NCI-H446 (cell line): ENCODE results near the gene VLDLR.

Experiments
- DNase-seq, 2 experiments: peaks; one replicate each; lab custom pipeline; 2025; lab: John Stamatoyannopoulos, UW

VLDLR gene

GRCh38 chr9:2620919-2621721, 467 bp upstream of the VLDLR start:
- DNase-seq, result peak; percentile 73 to 93

- DNase-seq, result peak; percentile 27 to 44
Observed at GRCh38 chr9:2622461-2623287, 1.1 kb downstream of the VLDLR start.

- no peak for DNase-seq
Observed at GRCh38 chr9:2623288-2624050, 1.9 kb downstream of the VLDLR start.

GRCh38 chr9:2624051-2624682, 2.6 kb downstream of the VLDLR start:
- no peak for DNase-seq

GRCh38 chr9:2625427-2625826, 3.8 kb downstream of the VLDLR start:
- no peak for DNase-seq

GRCh38 chr9:2628919-2629318, 7.3 kb downstream of the VLDLR start:
- no peak for DNase-seq

GRCh38 chr9:2630158-2630557, 8.6 kb downstream of the VLDLR start:
- DNase-seq, result no peak

- DNase-seq, result no peak
Observed at GRCh38 chr9:2631263-2631662, 9.7 kb downstream of the VLDLR start.

GRCh38 chr9:2634153-2634552, 12.6 kb downstream of the VLDLR start:
- DNase-seq, result no peak

GRCh38 chr9:2634818-2635217, 13.2 kb downstream of the VLDLR start:
- no peak for DNase-seq

GRCh38 chr9:2635922-2636321, 14.3 kb downstream of the VLDLR start:
- DNase-seq, result no peak

- no peak for DNase-seq
Observed at GRCh38 chr9:2637390-2637789, 15.8 kb downstream of the VLDLR start.

GRCh38 chr9:2638871-2639673, 17.5 kb downstream of the VLDLR start:
- DNase-seq, result no peak

- DNase-seq, result no peak
Observed at GRCh38 chr9:2639786-2640185, 18.2 kb downstream of the VLDLR start.

- no peak for DNase-seq
Observed at GRCh38 chr9:2640570-2640969, 19.0 kb downstream of the VLDLR start.

GRCh38 chr9:2641033-2641432, 19.4 kb downstream of the VLDLR start:
- DNase-seq, result no peak

- DNase-seq, result no peak
Observed at GRCh38 chr9:2642068-2642467, 20.5 kb downstream of the VLDLR start.

- no peak for DNase-seq
Observed at GRCh38 chr9:2645569-2645968, 24.0 kb downstream of the VLDLR start.

- no peak for DNase-seq
Observed at GRCh38 chr9:2655411-2655901, 33.9 kb downstream of the VLDLR start.

- no peak for DNase-seq
Observed at GRCh38 chr9:2657427-2657826, 35.8 kb downstream of the VLDLR start.

- no peak for DNase-seq
Observed at GRCh38 chr9:2662496-2662895, 40.9 kb downstream of the VLDLR start.
